Gastroesophageal sphincter (tissue), 3 donors: Measurements from ENCODE around the gene NSUN6.

ENCODE experiments used
- POLR2A ChIP-seq, 2 donors: fragments of 450-650 bp; IDR thresholded peaks; one replicate each; pipeline ENCODE4 v1.6.1; 2017; ENCODE audit warnings: antibody characterized with exemption in 2 of 2, mild to moderate bottlenecking in 2 of 2, moderate library complexity in 1 of 2
- POLR2AphosphoS5 ChIP-seq: sonication (generic); formaldehyde crosslinking; IDR thresholded peaks from one replicate; pipeline ENCODE4 v1.6.1; 2017; ENCODE audit warnings: antibody characterized with exemption
- TF ChIP-seq, protein P1 (sequence below), 4 experiments: fragments of 200-600 bp in 2 of 4; fragments of 450-650 bp in 2 of 4; sonication (generic) in 1 of 4; IDR thresholded peaks; one replicate each; pipeline ENCODE4 v1.5.1; 2017 to 2019; ENCODE audit warnings: antibody characterized with exemption in 4 of 4, mild to moderate bottlenecking in 2 of 4, moderate library complexity in 2 of 4

DNA sequence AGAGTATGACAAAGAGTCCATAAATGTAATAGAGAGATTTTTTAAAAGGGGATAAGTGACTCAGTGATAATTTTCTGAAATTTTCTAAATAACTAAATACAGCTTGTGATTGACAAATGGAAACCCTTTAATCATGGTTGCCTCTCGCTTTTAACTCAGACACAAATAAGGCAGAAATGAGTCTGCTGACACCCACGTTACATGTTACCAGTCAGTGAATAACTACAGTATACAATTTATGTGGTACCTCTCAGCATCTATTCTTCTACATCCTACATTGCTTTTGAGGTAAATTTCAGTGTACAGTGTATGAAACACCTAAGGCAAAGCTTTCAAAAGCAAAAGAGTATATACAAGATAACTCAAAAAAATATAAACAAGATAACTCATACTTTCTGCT is 4.2 kb downstream of the NSUN6 start:
- TF ChIP-seq, protein P1, sequence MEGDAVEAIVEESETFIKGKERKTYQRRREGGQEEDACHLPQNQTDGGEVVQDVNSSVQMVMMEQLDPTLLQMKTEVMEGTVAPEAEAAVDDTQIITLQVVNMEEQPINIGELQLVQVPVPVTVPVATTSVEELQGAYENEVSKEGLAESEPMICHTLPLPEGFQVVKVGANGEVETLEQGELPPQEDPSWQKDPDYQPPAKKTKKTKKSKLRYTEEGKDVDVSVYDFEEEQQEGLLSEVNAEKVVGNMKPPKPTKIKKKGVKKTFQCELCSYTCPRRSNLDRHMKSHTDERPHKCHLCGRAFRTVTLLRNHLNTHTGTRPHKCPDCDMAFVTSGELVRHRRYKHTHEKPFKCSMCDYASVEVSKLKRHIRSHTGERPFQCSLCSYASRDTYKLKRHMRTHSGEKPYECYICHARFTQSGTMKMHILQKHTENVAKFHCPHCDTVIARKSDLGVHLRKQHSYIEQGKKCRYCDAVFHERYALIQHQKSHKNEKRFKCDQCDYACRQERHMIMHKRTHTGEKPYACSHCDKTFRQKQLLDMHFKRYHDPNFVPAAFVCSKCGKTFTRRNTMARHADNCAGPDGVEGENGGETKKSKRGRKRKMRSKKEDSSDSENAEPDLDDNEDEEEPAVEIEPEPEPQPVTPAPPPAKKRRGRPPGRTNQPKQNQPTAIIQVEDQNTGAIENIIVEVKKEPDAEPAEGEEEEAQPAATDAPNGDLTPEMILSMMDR (IDR thresholded peaks at IDR 0.05) = no peak
- no peak for TF ChIP-seq POLR2A (IDR thresholded peaks at IDR 0.05)
- no peak for TF ChIP-seq POLR2AphosphoS5
